Urinary bladder (tissue), 4 donors: Measurements from ENCODE around the gene MRGPRX2. TPM values are rescaled to one million over a fixed set of nuclear protein-coding genes. Genes with fewer than 3 reads are reported as not detected.

ENCODE experiments used
- DNase-seq: peaks from one replicate; pipeline ENCODE4 v3.0.0-alpha.2; 2015; ENCODE audit errors: extremely low spot score
- H3K27ac ChIP-seq: one replicate; pipeline ENCODE4 v1.5.1; 2013; ENCODE audit warnings: low read depth, mild to moderate bottlenecking, moderate library complexity
- H3K36me3 ChIP-seq: one replicate; pipeline ENCODE4 v1.6.1; 2013; ENCODE audit warnings: mild to moderate bottlenecking, moderate library complexity; ENCODE audit not compliant: insufficient read depth
- H3K4me1 ChIP-seq: one replicate; pipeline ENCODE4 v1.6.1; 2013; ENCODE audit warnings: mild to moderate bottlenecking, moderate library complexity; ENCODE audit not compliant: insufficient read depth
- H3K4me3 ChIP-seq: one replicate; pipeline ENCODE4 v1.5.1; 2013; ENCODE audit warnings: low read depth, low read length
- polyA plus RNA-seq: library from polyadenylated mRNA; stranded (reverse); fragments of 200-250 nt; gene quantifications from one replicate; pipeline ENCODE4 v1.2.3, GENCODE V29; 2013
- total RNA-seq: library from RNA; depleted of rRNA; stranded (reverse); fragments of >200 nt; gene quantifications from one replicate; pipeline ENCODE4 v1.2.3, GENCODE V29; 2014
- donor health status: healthy with polysubstance abuse.
- donor health status: healthy.

MRGPRX2 gene
- total and polyA plus RNA-seq, 2 donors: 0.29 TPM; not detected in 1

GRCh38 chr11:19012636-19013035 is 47.9 kb downstream of the MRGPRX2 start:
- Histone ChIP-seq H3K27ac (no peak overlapping the region), H3K4me3 (no peak overlapping the region), H3K4me1 (no peaks in the 10 kb centered on the region), H3K36me3 (no peaks in the 10 kb centered on the region)
- no peak for DNase-seq

Other genes with a start within 250 kb of the MRGPRX2 start
- not detected for gene MRGPRX1, start 121.3 kb downstream of the MRGPRX2 start, total RNA-seq
- not detected for gene MRGPRX1, start 121.3 kb downstream of the MRGPRX2 start, polyA plus RNA-seq
- gene ZDHHC13, start 56.5 kb upstream of the MRGPRX2 start, total RNA-seq: 26.5 TPM
- gene ZDHHC13, start 56.5 kb upstream of the MRGPRX2 start, polyA plus RNA-seq: 10.2 TPM
- 24.0 TPM for gene CSRP3, start 141.3 kb upstream of the MRGPRX2 start, total RNA-seq
- gene CSRP3, start 141.3 kb upstream of the MRGPRX2 start, polyA plus RNA-seq: not detected
- 4.8 TPM for gene E2F8, start 180.2 kb upstream of the MRGPRX2 start, total RNA-seq
- 0.41 TPM for gene E2F8, start 180.2 kb upstream of the MRGPRX2 start, polyA plus RNA-seq